CD4-positive, alpha-beta memory T cell (primary cell): ENCODE results near the gene RSPH10B2. TPM values are rescaled to one million over a fixed set of nuclear protein-coding genes. Genes with fewer than 3 reads are reported as not detected.
"Not testable (repeated sequence)": the region's sequence is repeated elsewhere in the genome, so short reads cannot be mapped to it uniquely, and the experiment has no call there.

Experiments
- CTCF ChIA-PET: fragments of 350-600 bp; sonication (Branson Sonifier 250); formaldehyde crosslinking; loops from one replicate; lab custom pipeline; 2021; ENCODE audit warnings: inconsistent platforms; ENCODE audit not compliant: partially characterized antibody; lab: Charles Lee
- POLR2A ChIA-PET: fragments of 350-600 bp; sonication (Branson Sonifier 250); formaldehyde crosslinking; loops from one replicate; lab custom pipeline; 2021; ENCODE audit not compliant: partially characterized antibody; lab: Charles Lee
- DNase-seq, 5 donors: peaks; one replicate each; pipeline versions ENCODE4 v3.0.0 to v3.0.0-alpha.2; 2020 to 2022; ENCODE audit warnings: mixed read lengths in 1 of 5
- H3K27ac ChIP-seq: one replicate; pipeline ENCODE4 v1.7.0; 2013; ENCODE audit warnings: low read depth, low read length
- H3K27me3 ChIP-seq: 2 replicates; pipeline ENCODE4 v1.7.0; 2013; ENCODE audit warnings: mild to moderate bottlenecking, low read length, moderate library complexity; ENCODE audit not compliant: insufficient read depth
- H3K36me3 ChIP-seq: 2 replicates; pipeline ENCODE4 v1.7.0; 2013; ENCODE audit warnings: mild to moderate bottlenecking, low read length, moderate library complexity; ENCODE audit not compliant: insufficient read depth
- H3K4me1 ChIP-seq: 2 replicates; pipeline ENCODE4 v1.7.0; 2013; ENCODE audit warnings: mild to moderate bottlenecking, low read length, moderate library complexity; ENCODE audit not compliant: insufficient read depth
- H3K4me3 ChIP-seq, 2 donors: one replicate each; pipeline ENCODE4 v1.7.0; 2013; ENCODE audit warnings: low read length in 2 of 2, mild to moderate bottlenecking in 1 of 2
- H3K9me3 ChIP-seq, 2 donors: one replicate each; pipeline ENCODE4 v1.7.0; 2013; ENCODE audit warnings: low read length in 2 of 2, control low read depth in 1 of 2; ENCODE audit not compliant: control insufficient read depth in 1 of 2
- H3K27ac Mint-ChIP-seq, 7 donors: one replicate each; pipeline ENCODE4 v1.8.0; 2020 to 2021; ENCODE audit warnings: mixed read lengths in 7 of 7, mild to moderate bottlenecking in 6 of 7, inconsistent platforms in 3 of 7, moderate library complexity in 3 of 7
- H3K27me3 Mint-ChIP-seq, 2 donors: one replicate each; pipeline ENCODE4 v1.8.0; 2020 to 2021; ENCODE audit warnings: mixed read lengths in 2 of 2
- H3K36me3 Mint-ChIP-seq, 2 donors: one replicate each; pipeline ENCODE4 v1.8.0; 2020 to 2021; ENCODE audit warnings: mixed read lengths in 2 of 2, inconsistent platforms in 1 of 2, mild to moderate bottlenecking in 1 of 2
- H3K4me1 Mint-ChIP-seq, 4 donors: one replicate each; pipeline ENCODE4 v1.8.0; 2020 to 2021; ENCODE audit warnings: mixed read lengths in 4 of 4, mild to moderate bottlenecking in 1 of 4
- H3K4me3 Mint-ChIP-seq, 8 donors: one replicate each; pipeline ENCODE4 v1.8.0; 2020 to 2021; ENCODE audit warnings: mixed read lengths in 8 of 8, mild to moderate bottlenecking in 7 of 8, moderate library complexity in 6 of 8, inconsistent platforms in 3 of 8
- H3K9me3 Mint-ChIP-seq, 8 donors: one replicate each; pipeline ENCODE4 v1.8.0; 2020 to 2021; ENCODE audit warnings: mixed read lengths in 8 of 8, mild to moderate bottlenecking in 5 of 8, inconsistent platforms in 3 of 8, moderate library complexity in 1 of 8
- intact Hi-C: fragments of 100-400 bp; cut with micrococcal nuclease; formaldehyde crosslinking; loops from one replicate; pipeline ENCODE4 v1.15.1; 2023
- polyA plus RNA-seq, 2 donors: library from polyadenylated mRNA; unstranded; fragments of 300-500 nt; fragmentation: Illumina TruSeq; gene quantifications; one replicate each; pipeline ENCODE4 v1.2.3, GENCODE V29; 2021
- total RNA-seq, 2 experiments: library from RNA; stranded (reverse); gene quantifications; one replicate each; pipeline ENCODE4 v1.2.3, GENCODE V29; 2021

RSPH10B2 gene
- total RNA-seq: 1 to 10 TPM in 1 of 2 experiments, under 1 TPM in 1; 0.70 to 1.1 TPM
- polyA plus RNA-seq: under 1 TPM in 1 of 2 donors, not detected in 1; 0.10 TPM

DNA sequence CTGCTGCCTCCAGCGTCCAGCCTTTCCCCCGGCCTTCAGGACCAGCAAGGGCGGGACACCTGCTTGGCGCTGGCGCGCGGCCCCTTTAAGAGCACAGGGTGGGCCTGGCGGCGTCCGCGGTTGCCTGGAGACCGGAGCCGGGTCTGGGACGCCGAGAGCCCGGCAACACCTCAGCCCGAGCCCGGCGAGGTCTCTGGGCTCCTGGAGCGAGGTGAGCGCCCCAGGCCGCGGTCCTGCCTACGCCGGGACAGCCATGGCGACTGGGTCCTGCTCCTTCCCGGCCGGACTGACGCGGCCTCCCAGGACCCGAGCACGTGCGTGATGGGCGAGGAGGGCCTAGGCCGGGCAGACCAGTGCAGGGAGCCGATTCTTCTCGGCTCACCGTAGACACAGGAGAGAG is at the start of gene RSPH10B2:
RSPH10B2 (plus strand) TSS at position 140 of the 400 bp plus-strand sequence. CDS start 3,575 bp downstream, outside the sequence.
- H3K36me3 ChIP-seq, H3K27me3 ChIP-seq, DNase-seq, H3K4me1 Mint-ChIP-seq, CTCF ChIA-PET, H3K9me3 ChIP-seq, H3K36me3 Mint-ChIP-seq, H3K27me3 Mint-ChIP-seq, H3K27ac Mint-ChIP-seq, POLR2A ChIA-PET, H3K4me3 ChIP-seq, H3K27ac ChIP-seq, H3K4me1 ChIP-seq, H3K4me3 Mint-ChIP-seq, intact Hi-C loops, H3K9me3 Mint-ChIP-seq: not testable (repeated sequence)

DNA sequence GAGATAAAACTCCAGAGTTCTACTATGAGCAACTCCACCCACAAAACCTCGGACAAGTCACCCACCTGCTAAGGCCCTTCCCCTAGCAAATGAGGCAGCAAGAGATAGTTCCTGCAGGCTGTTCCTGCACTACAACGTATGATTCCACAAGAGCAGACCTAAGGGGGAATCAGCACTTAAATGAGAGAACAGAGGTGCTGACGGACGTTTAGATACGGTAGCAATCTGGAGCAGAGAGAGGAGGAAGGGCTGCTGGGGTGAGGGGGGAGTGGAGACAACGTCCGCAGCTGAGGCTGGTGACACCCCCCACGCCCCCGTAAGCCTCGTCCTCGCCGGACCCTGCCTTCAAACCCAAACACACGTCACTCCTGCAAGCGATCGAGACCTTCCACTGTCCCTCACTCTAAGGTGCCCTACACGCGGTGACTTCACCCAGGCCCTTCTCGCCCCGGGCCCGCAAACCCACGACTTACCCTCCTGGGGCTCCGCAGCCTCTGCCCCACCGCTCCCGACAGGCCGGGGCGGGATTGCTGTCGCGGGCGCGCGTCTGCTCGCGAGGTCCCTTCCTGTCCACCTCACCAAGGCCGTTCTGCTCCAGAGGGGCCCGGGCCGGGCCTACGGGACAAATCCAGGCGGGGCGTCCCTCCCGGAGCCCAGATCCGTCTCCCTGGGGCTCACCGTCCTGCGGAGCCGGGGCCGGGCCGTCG is 47.8 kb upstream of the RSPH10B2 start:
- Mint-ChIP-seq H3K9me3 (peaks cover 0 to 19% (median 10%) of the 10 kb centered on the region in 8 donors), H3K27me3 (no peaks in the 10 kb centered on the region), H3K4me1 (peaks cover 34 to 58% (median 45%) of the 10 kb centered on the region in 4 donors), H3K36me3 (peaks cover 38 to 47% of the 10 kb centered on the region in 2 donors), H3K27ac (peak overlapping the region; percentile 84 to 95 (median 90)), H3K4me3 (peak overlapping the region; percentile 90 to 96 (median 94))
- Histone ChIP-seq H3K4me3 (peak overlapping the region; percentile 59 to 71), H3K4me1 (peaks cover 39% of the 10 kb centered on the region), H3K36me3 (peaks cover 23% of the 10 kb centered on the region), H3K27ac (peak overlapping the region; percentile 81), H3K27me3 (no peaks in the 10 kb centered on the region), H3K9me3 (no peaks in the 10 kb centered on the region)
- DNase-seq: peak in 2 of 5 donors; percentile 10 to 45
- intact Hi-C loops: loop anchor here (2.0 to 5.0 kb wide), 3 partner anchors 69 to 849 kb away; partner anchors contain the start of genes INTS15 and ZNF316
- ChIA-PET POLR2A (no interaction called here), CTCF (no interaction called here)

DNA sequence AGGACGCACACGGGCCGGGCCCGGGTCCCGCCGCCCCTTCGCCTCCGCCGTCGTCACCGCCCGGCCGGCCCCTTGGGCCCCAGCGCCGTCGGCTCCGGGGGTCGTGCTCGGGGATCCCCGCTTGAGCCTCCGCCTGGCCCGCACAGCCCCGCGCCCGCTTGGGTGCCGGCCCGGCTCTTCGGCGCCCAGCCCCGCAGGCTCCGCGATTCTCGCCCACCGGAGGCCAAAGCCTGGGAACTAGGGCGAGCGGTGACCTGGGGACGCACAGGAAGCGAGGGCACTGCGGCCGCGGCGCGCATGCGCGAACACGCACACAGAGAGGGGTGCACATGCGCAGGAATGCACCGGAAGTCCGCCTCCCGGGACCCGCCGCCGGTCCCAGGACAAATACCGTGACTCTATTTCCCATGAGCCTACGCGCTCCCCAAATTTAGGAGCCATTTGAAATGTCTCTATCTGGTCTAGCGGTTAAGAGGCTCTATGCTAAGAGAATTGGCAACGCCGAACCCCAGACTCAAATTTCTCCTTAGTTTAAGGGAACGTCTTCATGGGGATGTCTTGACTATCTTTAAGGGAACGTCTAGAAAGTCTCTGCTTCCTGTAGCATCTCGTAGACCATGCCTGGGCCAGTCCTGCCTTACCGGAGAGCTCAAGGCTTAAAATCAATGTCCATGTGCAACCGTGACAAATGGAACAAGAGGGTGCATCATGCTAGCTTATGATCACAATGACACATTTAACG is 47.1 kb upstream of the RSPH10B2 start, which contains the start of gene ZNF12:
ZNF12 (minus strand) TSS at position 282 of the 742 bp plus-strand sequence. CDS start 1,774 bp downstream, outside the sequence.
- peaks cover 39% of the 10 kb centered on the region for H3K4me1 ChIP-seq
- H3K36me3 ChIP-seq: peaks cover 18% of the 10 kb centered on the region
- H3K4me3 Mint-ChIP-seq: peak within 1 kb of the TSS; percentile 90 to 96 (median 94)
- H3K36me3 Mint-ChIP-seq: peaks cover 31 to 40% of the 10 kb centered on the region in 2 donors
- H3K4me3 ChIP-seq: peak within 1 kb of the TSS; percentile 59 to 71
- intact Hi-C loops: loop anchor here (1.0 to 5.0 kb wide), 4 partner anchors 22 to 850 kb away; partner anchors contain the start of genes INTS15 and ZNF316
- H3K4me1 Mint-ChIP-seq: peaks cover 32 to 50% (median 41%) of the 10 kb centered on the region in 4 donors
- peak within 1 kb of the TSS; percentile 81 for H3K27ac ChIP-seq
- no peaks in the 10 kb centered on the region for H3K27me3 ChIP-seq
- peak within 1 kb of the TSS; percentile 90 to 95 (median 94) for H3K27ac Mint-ChIP-seq
- H3K27me3 Mint-ChIP-seq: no peaks in the 10 kb centered on the region
- CTCF ChIA-PET: no interaction called here
- H3K9me3 Mint-ChIP-seq: peaks cover 0 to 14% (median 6%) of the 10 kb centered on the region in 8 donors
- POLR2A ChIA-PET: interaction anchor here (0.7 to 1.2 kb wide), 2 partner anchors 22 to 68 kb away, joined by 3 to 7 read pairs; no protein-coding TSS in a partner anchor
- H3K9me3 ChIP-seq: no peaks in the 10 kb centered on the region
- peak; percentile 92 to 94 (median 92) for DNase-seq

DNA sequence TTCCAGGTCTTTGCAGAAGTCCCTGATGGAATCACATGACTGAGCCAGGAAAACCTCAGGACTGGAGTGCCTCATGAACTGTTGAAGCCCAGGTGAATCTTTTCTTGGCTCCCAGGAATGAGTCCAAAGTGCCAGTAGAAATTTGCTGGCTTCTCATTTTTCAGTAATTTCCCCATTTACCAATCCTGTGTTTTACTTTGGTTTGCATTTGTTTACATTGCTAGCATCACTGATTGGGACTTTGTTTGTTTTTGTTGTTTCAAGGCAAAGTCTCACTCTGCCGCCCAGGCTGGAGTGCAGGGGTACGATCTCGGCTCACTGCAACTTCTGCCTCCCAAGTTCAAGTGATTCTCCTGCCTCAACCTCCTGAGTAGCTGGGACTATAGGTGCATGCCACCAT is 45.6 kb upstream of the RSPH10B2 start:
- ChIA-PET CTCF (no interaction called here), POLR2A (no interaction called here)
- intact Hi-C loops: loop anchor here (5.0 kb wide), 1 partner anchor 851 kb away; no protein-coding TSS in a partner anchor
- Mint-ChIP-seq H3K36me3 (peaks cover 18 to 29% of the 10 kb centered on the region in 2 donors), H3K27ac (peak overlapping the region in 1 of 7 donors; percentile 91), H3K4me1 (peaks cover 23 to 38% (median 30%) of the 10 kb centered on the region in 4 donors), H3K27me3 (no peaks in the 10 kb centered on the region), H3K4me3 (peak overlapping the region in 4 of 8 donors; percentile 30 to 90 (median 66)), H3K9me3 (peaks cover 0 to 5% (median 3%) of the 10 kb centered on the region in 8 donors)
- H3K4me1 ChIP-seq: peaks cover 33% of the 10 kb centered on the region
- H3K27me3 ChIP-seq: no peaks in the 10 kb centered on the region
- H3K36me3 ChIP-seq: peaks cover 7% of the 10 kb centered on the region
- DNase-seq: no peak
- no peaks in the 10 kb centered on the region for H3K9me3 ChIP-seq
- no peak overlapping the region for H3K27ac ChIP-seq
- no peak overlapping the region for H3K4me3 ChIP-seq

DNA sequence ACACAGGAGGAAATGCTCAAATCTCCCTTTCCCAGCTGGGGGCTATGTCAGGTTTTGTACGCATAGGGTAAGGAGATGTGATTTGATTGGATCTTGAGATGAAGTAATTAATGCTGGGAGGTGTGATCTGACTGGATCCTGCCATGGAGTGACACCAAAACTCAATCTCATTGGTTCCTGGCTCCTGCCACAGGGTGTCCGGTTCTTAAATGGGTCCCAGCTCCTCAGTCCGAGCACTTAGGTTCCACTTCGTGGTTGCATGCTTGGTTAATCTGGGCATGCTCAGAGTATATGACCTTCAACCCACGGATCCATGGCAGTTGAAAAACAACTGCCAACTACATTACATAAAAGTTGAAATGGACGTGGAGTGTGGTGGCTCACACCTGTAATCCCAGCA is 44.1 kb upstream of the RSPH10B2 start:
- Histone ChIP-seq H3K27ac (no peak overlapping the region), H3K27me3 (no peaks in the 10 kb centered on the region), H3K4me1 (peaks cover 21% of the 10 kb centered on the region), H3K9me3 (no peaks in the 10 kb centered on the region), H3K4me3 (no peak overlapping the region), H3K36me3 (no peaks in the 10 kb centered on the region)
- Mint-ChIP-seq H3K36me3 (peaks cover 6 to 19% of the 10 kb centered on the region in 2 donors), H3K4me3 (no peak overlapping the region), H3K27ac (no peak overlapping the region), H3K27me3 (peaks cover 0 to 2% of the 10 kb centered on the region in 2 donors), H3K4me1 (peaks cover 16 to 28% (median 22%) of the 10 kb centered on the region in 4 donors), H3K9me3 (peaks cover 0 to 3% (median 0%) of the 10 kb centered on the region in 8 donors)
- ChIA-PET CTCF (no interaction called here), POLR2A (no interaction called here)
- no peak for DNase-seq
- intact Hi-C loops: loop anchor here (5.0 kb wide), 1 partner anchor 853 kb away; no protein-coding TSS in a partner anchor

DNA sequence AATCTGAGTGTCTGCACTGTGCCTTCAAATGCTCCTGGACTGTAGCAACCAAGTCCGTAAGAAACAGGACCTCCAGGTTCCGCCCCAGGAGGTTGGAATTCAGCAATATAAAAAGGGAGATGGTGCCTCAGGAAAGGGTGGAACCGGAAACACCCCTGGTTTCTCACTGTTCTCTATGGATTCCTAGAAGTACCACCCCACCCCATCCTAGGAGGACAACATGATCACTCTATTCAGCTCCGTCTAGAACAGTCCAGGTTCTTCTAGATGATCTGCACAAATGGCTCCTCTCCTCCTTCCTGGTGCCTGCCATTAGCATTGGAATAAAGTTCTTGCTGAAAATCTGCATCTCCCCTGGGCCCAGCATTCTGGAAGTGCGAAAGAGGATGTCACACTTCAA is 39.5 kb upstream of the RSPH10B2 start:
- Histone ChIP-seq H3K4me3 (no peak overlapping the region), H3K27me3 (no peaks in the 10 kb centered on the region), H3K9me3 (no peaks in the 10 kb centered on the region), H3K27ac (no peak overlapping the region), H3K4me1 (no peaks in the 10 kb centered on the region), H3K36me3 (no peaks in the 10 kb centered on the region)
- DNase-seq: no peak
- Mint-ChIP-seq H3K27me3 (peaks cover 6 to 16% of the 10 kb centered on the region in 2 donors), H3K27ac (no peak overlapping the region), H3K4me3 (no peak overlapping the region), H3K4me1 (peaks cover 0 to 6% (median 0%) of the 10 kb centered on the region in 4 donors), H3K36me3 (no peaks in the 10 kb centered on the region), H3K9me3 (no peaks in the 10 kb centered on the region)
- intact Hi-C loops: no loop called here
- POLR2A ChIA-PET: no interaction called here
- CTCF ChIA-PET: no interaction called here

DNA sequence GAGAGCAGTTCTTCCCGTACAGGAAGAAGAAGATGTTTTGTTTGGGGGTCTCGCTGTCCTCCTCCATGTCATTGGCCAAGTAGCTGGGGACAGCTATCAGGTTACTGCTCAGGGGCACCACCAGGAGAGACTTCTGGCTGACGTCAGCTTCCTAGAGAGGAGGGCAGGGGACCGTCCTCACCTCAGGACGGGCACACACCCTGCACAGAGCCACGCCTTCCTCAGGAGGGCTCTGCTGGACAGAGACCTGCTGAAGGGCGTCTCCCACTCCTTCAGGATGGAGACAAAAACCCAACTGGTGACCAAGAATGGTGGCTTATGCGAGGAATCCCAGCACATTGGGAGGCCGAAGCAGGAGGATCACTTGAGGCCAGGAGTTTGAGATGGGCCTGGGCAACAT is 38.0 kb upstream of the RSPH10B2 start:
- H3K9me3 ChIP-seq, CTCF ChIA-PET, H3K4me1 Mint-ChIP-seq, H3K4me3 Mint-ChIP-seq, H3K4me3 ChIP-seq, H3K9me3 Mint-ChIP-seq, H3K36me3 Mint-ChIP-seq, DNase-seq, H3K27ac ChIP-seq, intact Hi-C loops, H3K4me1 ChIP-seq, H3K27ac Mint-ChIP-seq, H3K36me3 ChIP-seq, POLR2A ChIA-PET, H3K27me3 ChIP-seq: not testable (repeated sequence)
- H3K27me3 Mint-ChIP-seq: peaks cover 9 to 18% of the 10 kb centered on the region in 2 donors
